ENCODE measurements around the gene POPDC2. TPM values are rescaled to one million over a fixed set of nuclear protein-coding genes. Genes with fewer than 3 reads are reported as not detected.

POPDC2 gene
- total RNA-seq, 1 experiment from 2014 or later = 0.15 TPM

- Histone ChIP-seq H3K36me3 (ENCODE audit: control insufficient read depth, insufficient read depth, low read length) (no peaks in the 10 kb centered on the region), H3K27ac (ENCODE audit: low read length) (no peak overlapping the region), H3K9me3 (ENCODE audit: control insufficient read depth, insufficient read depth, low read depth, low read length) (no peaks in the 10 kb centered on the region), H3K4me1 (ENCODE audit: control insufficient read depth, insufficient read depth, low read length) (no peaks in the 10 kb centered on the region), H3K4me3 (ENCODE audit: low read depth in 2 of 2, low read length in 2 of 2) (no peak overlapping the region), H3K27me3 (ENCODE audit: control insufficient read depth, insufficient read depth, low read length) (peaks cover 10% of the 10 kb centered on the region)
- no peak for ATAC-seq
- TF ChIP-seq REST (IDR thresholded peaks at IDR 0.05; ENCODE audit: insufficient read depth in 1 of 2, low read depth in 2 of 2, low read length in 1 of 2) = no peak
- TF ChIP-seq TCF7L2 (IDR thresholded peaks at IDR 0.05; ENCODE audit: low read depth, low read length) = no peak
- TF ChIP-seq SIN3A (IDR thresholded peaks at IDR 0.05; ENCODE audit: borderline replicate concordance, insufficient read depth, low read depth, low read length) = no peak
- no peak for TF ChIP-seq POLR2AphosphoS5 (IDR thresholded peaks at IDR 0.05; ENCODE audit: low read depth, low read length)
- no peak for TF ChIP-seq CTCF (IDR thresholded peaks at IDR 0.05)
- CTCF ChIA-PET = no interaction called here
- no peak for DNase-seq (ENCODE audit: low read depth, low spot score)
- intact Hi-C loops (cut with micrococcal nuclease; ENCODE audit: unreplicated experiment) = no loop called here
- in situ Hi-C loops (cut with HindIII; ENCODE audit: low pct_unique_long_range_greater_than_20kb, low sequenced_read_pairs) = no loop called here
- POLR2A ChIA-PET = no interaction called here
- BruUV-seq (replicated peaks) = no TSS peak
Observed at GRCh38 chr3:119594066-119594465, 66.3 kb downstream of the POPDC2 start.

- no peak for DNase-seq (ENCODE audit: low read depth, low spot score)
- POLR2A ChIA-PET = no interaction called here
- in situ Hi-C loops (cut with HindIII; ENCODE audit: low pct_unique_long_range_greater_than_20kb, low sequenced_read_pairs) (no loop called here), intact Hi-C loops (cut with micrococcal nuclease; ENCODE audit: unreplicated experiment) (no loop called here)
- CTCF ChIA-PET = no interaction called here
- H3K27me3 ChIP-seq (ENCODE audit: control insufficient read depth, insufficient read depth, low read length) = peaks cover 10% of the 10 kb centered on the region
- TF ChIP-seq REST (IDR thresholded peaks at IDR 0.05; ENCODE audit: insufficient read depth in 1 of 2, low read depth in 2 of 2, low read length in 1 of 2) (no peak), TCF7L2 (IDR thresholded peaks at IDR 0.05; ENCODE audit: low read depth, low read length) (no peak), SIN3A (IDR thresholded peaks at IDR 0.05; ENCODE audit: borderline replicate concordance, insufficient read depth, low read depth, low read length) (no peak), CTCF (IDR thresholded peaks at IDR 0.05) (no peak), POLR2AphosphoS5 (IDR thresholded peaks at IDR 0.05; ENCODE audit: low read depth, low read length) (no peak)
- ATAC-seq = no peak
- no peak overlapping the region for H3K4me3 ChIP-seq (ENCODE audit: low read depth in 2 of 2, low read length in 2 of 2)
- H3K9me3 ChIP-seq (ENCODE audit: control insufficient read depth, insufficient read depth, low read depth, low read length) = no peaks in the 10 kb centered on the region
- H3K4me1 ChIP-seq (ENCODE audit: control insufficient read depth, insufficient read depth, low read length) = no peaks in the 10 kb centered on the region
- H3K27ac ChIP-seq (ENCODE audit: low read length) = no peak overlapping the region
- H3K36me3 ChIP-seq (ENCODE audit: control insufficient read depth, insufficient read depth, low read length) = no peaks in the 10 kb centered on the region
- BruUV-seq (replicated peaks) = no TSS peak
Observed at GRCh38 chr3:119592861-119593260, 67.5 kb downstream of the POPDC2 start.

Other genes with a start within 250 kb of the POPDC2 start
- 47.8 TPM for gene TMEM39A, start 197.0 kb downstream of the POPDC2 start, total RNA-seq (2021; ENCODE audit: unreplicated experiment)
- gene POGLUT1, start 191.6 kb downstream of the POPDC2 start, total RNA-seq (2021; ENCODE audit: unreplicated experiment) = 24.6 TPM
- 170 TPM for gene TIMMDC1, start 162.0 kb downstream of the POPDC2 start, total RNA-seq (2021; ENCODE audit: unreplicated experiment)
- gene CD80, start 101.0 kb downstream of the POPDC2 start, total RNA-seq (2021; ENCODE audit: unreplicated experiment) = 0.15 TPM
- gene ADPRH, start 81.1 kb downstream of the POPDC2 start, total RNA-seq (2021; ENCODE audit: unreplicated experiment) = 7.8 TPM
- not detected for gene PLA1A, start 62.7 kb downstream of the POPDC2 start, total RNA-seq (2021; ENCODE audit: unreplicated experiment)
- gene COX17, start 16.8 kb upstream of the POPDC2 start, total RNA-seq (2021; ENCODE audit: unreplicated experiment) = 81.6 TPM
- 0.90 TPM for gene CFAP91, start 42.4 kb upstream of the POPDC2 start, total RNA-seq (2021; ENCODE audit: unreplicated experiment)
- not detected for gene NR1I2, start 121.5 kb upstream of the POPDC2 start, total RNA-seq (2021; ENCODE audit: unreplicated experiment)

All from Panc1 (cell line).